GM19467 (cell line): Measurements from ENCODE around the gene CLEC18A.
"Not testable (repeated sequence)": the region's sequence is repeated elsewhere in the genome, so short reads cannot be mapped to it uniquely, and the experiment has no call there.

Experiments used
- ATAC-seq: cut with Tn5 transposase; IDR thresholded peaks from one replicate; pipeline ENCODE4 v1.9.1; 2021; ENCODE audit warnings: mild to moderate bottlenecking, moderate library complexity; ENCODE audit not compliant: unreplicated experiment

CLEC18A gene

DNA sequence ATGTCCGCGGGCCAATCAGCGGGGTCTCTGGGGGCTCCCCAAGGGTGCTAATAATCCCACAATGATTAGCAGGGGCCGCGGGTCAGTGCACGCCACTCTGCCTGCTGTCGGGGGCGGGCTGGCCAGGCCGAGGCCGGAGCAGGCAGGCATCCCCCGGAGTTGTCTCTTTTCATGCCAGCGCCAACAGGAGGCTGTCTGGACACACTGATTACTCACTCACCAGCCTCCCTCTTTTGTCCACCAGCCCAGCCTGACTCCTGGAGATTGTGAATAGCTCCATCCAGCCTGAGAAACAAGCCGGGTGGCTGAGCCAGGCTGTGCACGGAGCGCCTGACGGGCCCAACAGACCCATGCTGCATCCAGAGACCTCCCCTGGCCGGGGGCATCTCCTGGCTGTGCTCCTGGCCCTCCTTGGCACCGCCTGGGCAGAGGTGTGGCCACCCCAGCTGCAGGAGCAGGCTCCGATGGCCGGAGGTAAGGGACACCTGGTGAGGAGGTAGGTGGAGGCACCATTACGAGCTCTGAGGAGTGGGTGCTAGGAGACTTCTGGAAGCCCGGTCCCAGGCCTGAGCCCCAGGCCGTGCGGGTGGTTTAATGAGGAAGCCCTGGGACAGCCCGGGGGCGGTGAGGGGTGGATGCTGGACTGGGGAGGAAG lies at the start of gene CLEC18A:
TSS of gene CLEC18A (plus strand) at position 318 of the 655 bp plus-strand sequence. CDS start at position 351, 33 bp downstream.
- not testable (repeated sequence) for ATAC-seq

DNA sequence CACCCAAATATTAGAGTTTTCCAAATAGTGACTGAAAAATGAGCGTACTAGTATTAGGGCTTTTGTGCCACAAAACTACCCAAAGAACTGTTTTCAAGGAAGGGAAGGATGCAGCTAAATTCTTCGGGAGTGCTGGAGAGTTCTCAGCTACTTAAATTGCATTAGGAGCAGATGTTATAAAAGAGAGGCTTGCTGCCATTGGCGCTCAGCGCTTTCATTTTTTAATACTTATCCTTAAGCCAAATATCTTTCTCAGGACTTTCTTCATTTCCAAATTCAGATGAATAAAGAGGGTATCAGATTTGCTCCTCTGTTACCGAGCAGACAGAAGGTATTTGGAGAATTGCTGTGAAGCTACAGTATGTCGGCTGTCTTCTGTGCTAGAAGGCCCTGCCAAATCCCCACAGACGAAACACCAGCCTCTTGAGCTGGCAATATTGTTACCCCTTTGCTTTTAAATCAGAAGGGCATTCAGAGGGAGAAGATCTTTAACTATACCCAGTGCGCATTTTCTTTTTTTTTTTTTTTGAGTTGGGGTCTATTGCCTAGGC lies 47.2 kb upstream of the CLEC18A start:
- no peak for ATAC-seq

- no peak for ATAC-seq
Observed at GRCh38 chr16:69904495-69905170, 46.5 kb upstream of the CLEC18A start.

DNA sequence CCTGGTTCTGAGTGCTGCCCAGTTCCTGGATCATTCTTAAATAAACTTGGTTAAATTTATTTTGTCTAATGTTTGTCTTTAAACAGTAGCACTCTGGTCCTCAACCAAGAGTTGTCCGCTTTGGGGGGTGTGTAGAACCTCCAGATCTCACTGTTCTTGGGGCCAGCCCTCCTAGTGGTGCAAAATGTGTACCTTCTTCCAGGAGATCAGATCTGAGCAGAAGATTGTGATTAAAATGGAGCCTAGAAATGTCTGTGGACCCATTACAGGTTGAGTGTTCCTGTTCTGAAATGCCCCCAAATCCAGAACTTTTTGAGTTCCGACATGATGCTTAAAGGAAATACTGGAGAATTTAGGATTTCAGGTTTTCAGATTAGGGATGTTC lies 46.0 kb upstream of the CLEC18A start:
- ATAC-seq = no peak

DNA sequence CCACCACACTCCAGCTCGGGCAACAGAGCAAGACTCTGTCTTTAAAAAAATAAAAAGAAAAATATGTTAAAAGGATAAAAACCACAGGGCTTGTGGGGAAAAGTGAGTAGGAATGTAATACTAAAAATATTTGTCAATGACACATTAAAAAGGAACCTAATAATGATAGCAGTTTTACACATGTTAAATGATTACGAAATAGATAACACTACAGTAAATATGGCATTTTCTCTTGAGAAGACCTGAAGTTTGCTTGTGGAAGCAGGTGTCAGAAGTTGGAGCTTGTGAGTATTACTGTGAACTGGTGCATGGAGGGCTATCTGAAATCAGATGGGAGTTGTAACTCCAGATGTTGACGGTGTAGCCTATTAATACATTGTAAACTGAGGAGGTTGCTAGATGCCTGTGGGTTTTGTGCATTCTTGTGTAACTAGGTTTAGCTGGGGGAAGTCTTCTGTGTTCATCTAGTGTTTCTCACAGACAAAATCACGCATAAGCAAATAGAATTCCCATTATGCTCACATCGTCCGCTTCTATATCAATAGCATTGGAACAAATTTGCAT lies 44.2 kb upstream of the CLEC18A start:
- no peak for ATAC-seq

GRCh38 chr16:69909043-69909442 lies 42.1 kb upstream of the CLEC18A start:
- no peak for ATAC-seq

- ATAC-seq = no peak
Observed at GRCh38 chr16:69909760-69910159, 41.4 kb upstream of the CLEC18A start.

DNA sequence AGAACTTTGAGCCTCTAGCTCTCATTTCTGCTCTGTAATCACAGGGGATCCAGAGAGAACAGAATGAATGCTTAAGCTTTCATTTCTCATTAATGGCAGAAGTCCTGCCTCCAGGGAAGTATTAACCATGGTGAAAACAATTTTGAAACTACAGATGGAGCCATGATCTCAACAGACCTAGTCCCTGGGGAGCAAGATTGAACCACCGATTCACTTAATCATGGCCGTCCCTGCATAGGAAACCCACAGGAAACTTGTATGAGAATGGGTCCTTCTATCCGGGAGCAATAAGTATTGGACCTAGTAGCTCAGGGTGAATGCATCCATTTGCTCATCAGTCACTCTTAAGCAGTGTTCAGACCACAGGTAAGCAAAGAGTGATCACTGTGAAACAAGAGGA lies 40.2 kb upstream of the CLEC18A start:
- no peak for ATAC-seq

GRCh38 chr16:69916462-69916861 lies 34.7 kb upstream of the CLEC18A start:
- ATAC-seq = no peak

DNA sequence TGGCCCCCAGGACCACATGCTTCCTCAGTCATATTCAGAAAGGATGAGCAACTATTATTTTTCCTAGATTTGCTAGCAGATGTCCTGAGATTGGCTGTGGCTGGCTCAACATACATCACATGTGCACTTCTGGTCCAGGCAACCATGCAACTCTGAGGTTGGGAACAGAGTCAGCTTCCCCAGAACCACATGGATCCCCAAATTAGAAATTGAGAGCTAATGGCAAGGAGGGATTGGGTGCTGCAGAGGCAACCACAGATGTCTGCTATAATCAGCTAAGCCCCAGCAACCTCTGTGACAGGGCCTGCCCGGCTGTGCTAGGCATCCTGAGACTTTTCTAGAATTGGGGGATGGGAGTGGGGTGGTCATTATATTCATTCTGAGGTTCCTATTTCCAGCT lies 33.8 kb upstream of the CLEC18A start:
- ATAC-seq = no peak

- no peak for ATAC-seq
Observed at GRCh38 chr16:69917739-69918138, 33.4 kb upstream of the CLEC18A start.

GRCh38 chr16:69918241-69918640 lies 32.9 kb upstream of the CLEC18A start:
- ATAC-seq = no peak

DNA sequence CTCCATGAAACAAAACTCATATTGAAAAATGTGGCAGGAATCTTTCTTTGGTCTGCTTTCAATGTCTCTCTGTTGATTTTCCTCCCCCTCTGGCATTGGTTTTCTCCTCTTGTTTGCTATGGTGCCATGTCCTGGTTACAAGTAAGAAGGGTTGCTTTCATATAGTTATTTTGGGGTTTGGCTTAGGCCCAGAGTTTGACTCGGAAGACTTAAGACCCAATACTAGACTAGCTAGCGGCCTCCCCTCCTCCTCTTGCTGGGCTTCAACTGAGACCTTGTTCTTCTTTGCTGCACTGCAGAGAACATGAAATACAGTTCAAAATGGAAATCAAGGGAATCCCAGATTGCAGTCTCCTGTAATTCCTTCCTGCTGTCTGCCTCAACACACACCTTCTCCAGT lies 30.0 kb upstream of the CLEC18A start:
- no peak for ATAC-seq

DNA sequence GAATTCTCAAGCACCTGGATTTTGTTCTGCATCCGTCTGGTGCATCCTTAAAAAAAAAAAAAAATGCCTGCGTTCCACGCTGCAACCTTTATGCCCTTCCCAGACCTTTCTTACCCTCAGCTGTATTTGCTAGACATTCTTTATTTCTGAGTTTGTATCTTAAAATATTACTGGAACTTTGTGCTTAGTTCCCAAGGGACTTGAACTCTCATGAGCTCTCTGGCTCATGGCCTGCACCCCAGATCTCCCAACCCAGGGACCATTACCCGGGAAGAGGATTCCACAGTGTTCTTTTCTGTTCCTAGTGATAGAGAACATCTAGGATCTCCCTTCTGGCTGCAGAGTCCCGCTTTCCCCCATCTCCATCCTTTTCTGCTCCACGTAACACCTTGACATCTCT lies 28.9 kb upstream of the CLEC18A start:
- no peak for ATAC-seq

GRCh38 chr16:69924041-69924775 lies 26.9 kb upstream of the CLEC18A start:
- no peak for ATAC-seq

DNA sequence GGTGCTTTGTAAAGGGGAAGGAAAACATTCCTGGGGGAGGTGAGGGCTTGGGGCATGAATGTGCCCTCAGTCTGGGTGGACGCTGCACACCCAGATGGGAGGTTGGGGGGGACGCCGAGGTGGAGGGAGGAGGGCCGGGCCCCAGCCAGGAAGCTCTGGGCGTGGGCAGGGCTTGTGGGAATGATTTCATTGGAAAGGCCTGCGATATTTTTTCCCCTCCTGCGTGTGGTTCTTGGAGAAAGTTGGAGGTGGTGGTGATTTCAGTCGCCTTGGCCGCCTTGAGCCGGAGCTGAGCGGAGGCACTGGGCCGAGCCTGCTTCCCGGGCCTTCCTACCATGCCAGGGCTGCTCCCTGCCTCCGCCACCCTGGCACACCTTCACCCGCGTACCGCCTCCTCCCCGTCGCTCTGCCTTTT lies 26.4 kb upstream of the CLEC18A start:
- no peak for ATAC-seq

- no peak for ATAC-seq
Observed at GRCh38 chr16:69925311-69925710, 25.8 kb upstream of the CLEC18A start.

- no peak for ATAC-seq
Observed at GRCh38 chr16:69926241-69926640, 24.9 kb upstream of the CLEC18A start.

GRCh38 chr16:69927056-69927757 lies 23.9 kb upstream of the CLEC18A start:
- ATAC-seq = no peak

DNA sequence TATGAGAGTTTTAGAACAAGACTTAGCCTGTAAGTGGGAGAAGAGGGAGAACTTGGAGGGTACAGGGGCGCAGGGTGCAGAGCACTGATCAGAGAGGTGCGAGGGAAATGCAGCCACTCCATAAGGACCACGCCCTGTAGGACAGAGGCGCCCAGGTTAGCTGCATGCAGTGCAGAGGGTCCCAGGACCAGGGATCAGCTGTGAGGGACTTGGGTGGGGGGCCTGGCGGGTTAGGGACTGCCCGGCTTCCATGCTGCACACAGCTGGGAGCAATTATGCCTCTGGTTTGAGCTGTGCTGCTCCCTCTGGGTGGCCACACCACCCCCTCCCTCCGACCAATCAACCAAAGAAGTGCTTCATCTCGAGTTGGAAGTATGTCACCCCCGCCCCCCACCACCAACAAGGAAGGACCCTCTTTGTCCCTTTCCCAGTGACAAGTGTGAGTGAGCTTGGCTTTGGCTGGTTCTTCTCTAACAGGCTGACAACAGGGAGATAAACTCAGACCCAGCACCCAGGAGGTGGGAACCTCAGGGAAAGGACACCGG lies 22.2 kb upstream of the CLEC18A start:
- ATAC-seq = no peak
